ENCODE data around the gene ABCC1. TPM values are rescaled to one million over a fixed set of nuclear protein-coding genes. Genes with fewer than 3 reads are reported as not detected.
A peak's percentile ranks its signal among the peaks of the same experiment; 100 is the strongest.
"Not testable (repeated sequence)": the region's sequence is repeated elsewhere in the genome, so short reads cannot be mapped to it uniquely, and the experiment has no call there.

Gene ABCC1
- 1 to 10 TPM; 2.9 to 9.0 (median 5.3) TPM for polyA plus RNA-seq (ENCODE audit: low read depth in 6 of 6)

GRCh38 chr16:15949210-15950160 lies at the start of gene ABCC1:
ABCC1 (plus strand) TSS chr16:15949616; CDS start chr16:15949752, 136 bp downstream.
- peak within 1 kb of the TSS; percentile 93 to 98 (median 96) for H3K4me3 Mint-ChIP-seq
- peak within 1 kb of the TSS; percentile 93 to 99 (median 97) for H3K27ac Mint-ChIP-seq
- peak; percentile 47 for DNase-seq
- H3K9me3 Mint-ChIP-seq, result no peaks in the 10 kb centered on the region
- H3K36me3 Mint-ChIP-seq, result no peaks in the 10 kb centered on the region
- ATAC-seq (ENCODE audit: low read depth in 2 of 2), result peak; percentile 73 to 75
- H3K4me1 Mint-ChIP-seq, result peaks cover 23 to 51% (median 43%) of the 10 kb centered on the region in 3 donors
- no peaks in the 10 kb centered on the region for H3K27me3 Mint-ChIP-seq

- H3K27me3 Mint-ChIP-seq, result peaks cover 0 to 6% (median 4%) of the 10 kb centered on the region in 3 donors
- H3K9me3 Mint-ChIP-seq, result no peaks in the 10 kb centered on the region
These were observed 49.1 kb upstream of the ABCC1 start for GRCh38 chr16:15900357-15900756.

GRCh38 chr16:15900901-15901500 lies 48.4 kb upstream of the ABCC1 start:
- ATAC-seq (ENCODE audit: low read depth in 2 of 2) (no peak), DNase-seq (no peak)
- no peak overlapping the region for H3K27ac Mint-ChIP-seq
- peaks cover 0 to 6% (median 4%) of the 10 kb centered on the region in 3 donors for H3K27me3 Mint-ChIP-seq
- H3K36me3 Mint-ChIP-seq, result no peaks in the 10 kb centered on the region
- H3K9me3 Mint-ChIP-seq, result no peaks in the 10 kb centered on the region
- no peak overlapping the region for H3K4me3 Mint-ChIP-seq
- peaks cover 5 to 19% (median 12%) of the 10 kb centered on the region in 3 donors for H3K4me1 Mint-ChIP-seq

More at GRCh38 chr16:15900357-15900756, 49.1 kb upstream of the ABCC1 start:
- Mint-ChIP-seq H3K4me1 (peaks cover 5 to 19% (median 12%) of the 10 kb centered on the region in 3 donors), H3K36me3 (no peaks in the 10 kb centered on the region), H3K4me3 (no peak overlapping the region), H3K27ac (no peak overlapping the region)
- ATAC-seq (ENCODE audit: low read depth in 2 of 2), result no peak
- no peak for DNase-seq

GRCh38 chr16:15903960-15904359 lies 45.5 kb upstream of the ABCC1 start:
- ATAC-seq (ENCODE audit: low read depth in 2 of 2), result no peak
- peaks cover 0 to 4% (median 0%) of the 10 kb centered on the region in 7 donors for H3K9me3 Mint-ChIP-seq
- H3K4me3 Mint-ChIP-seq, result no peak overlapping the region
- peaks cover 5 to 17% (median 7%) of the 10 kb centered on the region in 3 donors for H3K4me1 Mint-ChIP-seq
- H3K36me3 Mint-ChIP-seq, result no peaks in the 10 kb centered on the region
- peaks cover 0 to 6% (median 4%) of the 10 kb centered on the region in 3 donors for H3K27me3 Mint-ChIP-seq
- no peak for DNase-seq
- no peak overlapping the region for H3K27ac Mint-ChIP-seq

- no peak overlapping the region for H3K27ac Mint-ChIP-seq
- peaks cover 0 to 7% of the 10 kb centered on the region in 2 donors for H3K36me3 Mint-ChIP-seq
- DNase-seq (no peak), ATAC-seq (ENCODE audit: low read depth in 2 of 2) (no peak)
- H3K4me1 Mint-ChIP-seq, result peaks cover 5 to 10% (median 7%) of the 10 kb centered on the region in 3 donors
- H3K9me3 Mint-ChIP-seq, result peaks cover 0 to 9% (median 0%) of the 10 kb centered on the region in 7 donors
- no peak overlapping the region for H3K4me3 Mint-ChIP-seq
- H3K27me3 Mint-ChIP-seq, result peaks cover 4 to 7% (median 6%) of the 10 kb centered on the region in 3 donors
These were observed 43.0 kb upstream of the ABCC1 start for GRCh38 chr16:15906439-15906838.

- Mint-ChIP-seq H3K4me1 (peaks cover 5 to 14% (median 12%) of the 10 kb centered on the region in 3 donors), H3K27ac (peak overlapping the region in 2 of 6 donors; percentile 42 to 89), H3K4me3 (no peak overlapping the region), H3K36me3 (peaks cover 0 to 8% of the 10 kb centered on the region in 2 donors), H3K27me3 (peaks cover 4 to 9% (median 6%) of the 10 kb centered on the region in 3 donors), H3K9me3 (peaks cover 0 to 9% (median 0%) of the 10 kb centered on the region in 7 donors)
- peak; percentile 99 for ATAC-seq (ENCODE audit: low read depth in 2 of 2)
- peak; percentile 43 for DNase-seq
These were observed 41.4 kb upstream of the ABCC1 start for GRCh38 chr16:15907863-15908478.

GRCh38 chr16:15911198-15911597 lies 38.2 kb upstream of the ABCC1 start:
- DNase-seq (no peak), ATAC-seq (ENCODE audit: low read depth in 2 of 2) (no peak)
- H3K4me1 Mint-ChIP-seq, result peaks cover 5 to 15% (median 14%) of the 10 kb centered on the region in 3 donors
- H3K27me3 Mint-ChIP-seq, result peaks cover 0 to 9% (median 0%) of the 10 kb centered on the region in 3 donors
- peaks cover 0 to 7% (median 0%) of the 10 kb centered on the region in 7 donors for H3K9me3 Mint-ChIP-seq
- H3K4me3 Mint-ChIP-seq, result no peak overlapping the region
- peaks cover 0 to 8% of the 10 kb centered on the region in 2 donors for H3K36me3 Mint-ChIP-seq
- H3K27ac Mint-ChIP-seq, result peak overlapping the region in 2 of 6 donors; percentile 18 to 27

- Mint-ChIP-seq H3K9me3 (peaks cover 0 to 5% (median 0%) of the 10 kb centered on the region in 7 donors), H3K27me3 (peaks cover 0 to 9% (median 4%) of the 10 kb centered on the region in 3 donors), H3K27ac (peak overlapping the region in 4 of 6 donors; percentile 4 to 81 (median 42)), H3K4me1 (peaks cover 5 to 9% (median 9%) of the 10 kb centered on the region in 3 donors), H3K36me3 (peaks cover 0 to 8% of the 10 kb centered on the region in 2 donors), H3K4me3 (no peak overlapping the region)
- ATAC-seq (ENCODE audit: low read depth in 2 of 2), result no peak
- DNase-seq, result no peak
These were observed 36.2 kb upstream of the ABCC1 start for GRCh38 chr16:15913046-15913698.

GRCh38 chr16:15915555-15916081 lies 33.8 kb upstream of the ABCC1 start:
- H3K36me3 Mint-ChIP-seq, result peaks cover 0 to 8% of the 10 kb centered on the region in 2 donors
- peaks cover 0 to 5% (median 0%) of the 10 kb centered on the region in 7 donors for H3K9me3 Mint-ChIP-seq
- no peak overlapping the region for H3K4me3 Mint-ChIP-seq
- DNase-seq, result no peak
- H3K27ac Mint-ChIP-seq, result no peak overlapping the region
- H3K27me3 Mint-ChIP-seq, result peaks cover 0 to 9% (median 6%) of the 10 kb centered on the region in 3 donors
- no peak for ATAC-seq (ENCODE audit: low read depth in 2 of 2)
- peaks cover 5 to 7% (median 6%) of the 10 kb centered on the region in 3 donors for H3K4me1 Mint-ChIP-seq

- H3K27ac Mint-ChIP-seq, result peak overlapping the region in 1 of 6 donors; percentile 38
- H3K9me3 Mint-ChIP-seq, result peaks cover 0 to 1% (median 0%) of the 10 kb centered on the region in 7 donors
- no peak for ATAC-seq (ENCODE audit: low read depth in 2 of 2)
These were observed 33.1 kb upstream of the ABCC1 start for GRCh38 chr16:15916323-15916722.

GRCh38 chr16:15918314-15918713 lies 31.1 kb upstream of the ABCC1 start:
- H3K36me3 Mint-ChIP-seq; H3K4me1 Mint-ChIP-seq; H3K4me3 Mint-ChIP-seq; H3K27ac Mint-ChIP-seq; H3K27me3 Mint-ChIP-seq; H3K9me3 Mint-ChIP-seq; ATAC-seq (ENCODE audit: low read depth in 2 of 2); DNase-seq: not testable (repeated sequence)

More at GRCh38 chr16:15916323-15916722, 33.1 kb upstream of the ABCC1 start:
- DNase-seq, result no peak
- Mint-ChIP-seq H3K4me1 (peaks cover under 1 to 7% (median 6%) of the 10 kb centered on the region in 3 donors), H3K4me3 (no peak overlapping the region), H3K27me3 (peaks cover 0 to 6% (median 3%) of the 10 kb centered on the region in 3 donors), H3K36me3 (peaks cover 0 to 2% of the 10 kb centered on the region in 2 donors)

GRCh38 chr16:15919331-15919730 lies 30.1 kb upstream of the ABCC1 start:
- no peak for ATAC-seq (ENCODE audit: low read depth in 2 of 2)
- H3K4me1 Mint-ChIP-seq, result no peaks in the 10 kb centered on the region
- peaks cover 0 to 6% (median 0%) of the 10 kb centered on the region in 3 donors for H3K27me3 Mint-ChIP-seq
- H3K36me3 Mint-ChIP-seq, result no peaks in the 10 kb centered on the region
- H3K4me3 Mint-ChIP-seq, result no peak overlapping the region
- H3K9me3 Mint-ChIP-seq, result peaks cover 0 to 1% (median 0%) of the 10 kb centered on the region in 7 donors
- no peak for DNase-seq
- no peak overlapping the region for H3K27ac Mint-ChIP-seq
